HG02981 (cell line): ENCODE results near the gene UBXN2A.

Experiments
- ATAC-seq: cut with Tn5 transposase; IDR thresholded peaks from one replicate; pipeline ENCODE4 v1.9.1; 2021; ENCODE audit warnings: mild to moderate bottlenecking, moderate library complexity; ENCODE audit not compliant: unreplicated experiment

The UBXN2A gene

GRCh38 chr2:23939987-23940717 lies at the start of gene UBXN2A:
Gene UBXN2A (plus strand): TSS chr2:23940463. CDS start chr2:23958315, 17,852 bp downstream.
- peak; percentile 77 for ATAC-seq

- ATAC-seq: no peak
Measured at GRCh38 chr2:23900133-23900532, 40.1 kb upstream of the UBXN2A start.

- ATAC-seq: no peak
Measured at GRCh38 chr2:23900541-23901322, 39.5 kb upstream of the UBXN2A start.

- no peak for ATAC-seq
Measured at GRCh38 chr2:23901966-23902846, 38.1 kb upstream of the UBXN2A start.

GRCh38 chr2:23903034-23903433 lies 37.2 kb upstream of the UBXN2A start:
- no peak for ATAC-seq

GRCh38 chr2:23904215-23904614 lies 36.0 kb upstream of the UBXN2A start:
- no peak for ATAC-seq

GRCh38 chr2:23904692-23905091 lies 35.6 kb upstream of the UBXN2A start:
- no peak for ATAC-seq

- ATAC-seq: no peak
Measured at GRCh38 chr2:23905155-23905554, 35.1 kb upstream of the UBXN2A start.

- no peak for ATAC-seq
Measured at GRCh38 chr2:23912054-23912453, 28.2 kb upstream of the UBXN2A start.

- no peak for ATAC-seq
Measured at GRCh38 chr2:23915327-23915726, 24.9 kb upstream of the UBXN2A start.

GRCh38 chr2:23916727-23917405 lies 23.4 kb upstream of the UBXN2A start:
- no peak for ATAC-seq

- no peak for ATAC-seq
Measured at GRCh38 chr2:23918837-23919489, 21.3 kb upstream of the UBXN2A start.

- ATAC-seq: no peak
Measured at GRCh38 chr2:23924589-23925359, 15.5 kb upstream of the UBXN2A start.

GRCh38 chr2:23925702-23926289 lies 14.5 kb upstream of the UBXN2A start:
- ATAC-seq: peak; percentile 56

- ATAC-seq: peak; percentile 19
Measured at GRCh38 chr2:23926290-23926749, 13.9 kb upstream of the UBXN2A start.

- peak; percentile 77 for ATAC-seq
Measured at GRCh38 chr2:23926750-23927571, 13.3 kb upstream of the UBXN2A start, which contains the start of gene ATAD2B. Gene ATAD2B (minus strand): TSS chr2:23927123. CDS start chr2:23926770, 353 bp downstream.

GRCh38 chr2:23934259-23934658 lies 6.0 kb upstream of the UBXN2A start:
- no peak for ATAC-seq
